Measurements from ENCODE around the gene PLXDC2. TPM values are rescaled to one million over a fixed set of nuclear protein-coding genes. Genes with fewer than 3 reads are reported as not detected.

The PLXDC2 gene
- total and polyA plus RNA-seq, 2 experiments from 2014 or later = 13.5 to 19.4 TPM

- no peak for TF ChIP-seq ZNF462 (CRISPR knock-in tag; IDR thresholded peaks at IDR 0.05)
- TF ChIP-seq EZH2 (IDR thresholded peaks at IDR 0.05; ENCODE audit: low read depth, unreplicated experiment) = no peak
- no peak for TF ChIP-seq ETS1 (IDR thresholded peaks at IDR 0.05)
- TF ChIP-seq CREB1 (CRISPR knock-in tag; IDR thresholded peaks at IDR 0.05; ENCODE audit: low read depth) = no peak
- no peak for TF ChIP-seq JUNB (IDR thresholded peaks at IDR 0.05; ENCODE audit: unreplicated experiment)
- no peak for TF ChIP-seq REST (IDR thresholded peaks at IDR 0.05; ENCODE audit: unreplicated experiment)
These were observed 289.0 kb downstream of the PLXDC2 start (continued) for GRCh38 chr10:20105236-20105635.
